Activated CD8-positive, alpha-beta memory T cell treated with anti-CD3 and anti-CD28 coated beads for 4 hours (primary cell): ENCODE results near the gene DDR2.
"Not testable (repeated sequence)": the region's sequence is repeated elsewhere in the genome, so short reads cannot be mapped to it uniquely, and the experiment has no call there.

Experiments
- DNase-seq, 2 donors: peaks; one replicate each; pipeline ENCODE4 v3.0.0-alpha.2; 2020; ENCODE audit warnings: low read depth in 2 of 2

Gene DDR2

DNA sequence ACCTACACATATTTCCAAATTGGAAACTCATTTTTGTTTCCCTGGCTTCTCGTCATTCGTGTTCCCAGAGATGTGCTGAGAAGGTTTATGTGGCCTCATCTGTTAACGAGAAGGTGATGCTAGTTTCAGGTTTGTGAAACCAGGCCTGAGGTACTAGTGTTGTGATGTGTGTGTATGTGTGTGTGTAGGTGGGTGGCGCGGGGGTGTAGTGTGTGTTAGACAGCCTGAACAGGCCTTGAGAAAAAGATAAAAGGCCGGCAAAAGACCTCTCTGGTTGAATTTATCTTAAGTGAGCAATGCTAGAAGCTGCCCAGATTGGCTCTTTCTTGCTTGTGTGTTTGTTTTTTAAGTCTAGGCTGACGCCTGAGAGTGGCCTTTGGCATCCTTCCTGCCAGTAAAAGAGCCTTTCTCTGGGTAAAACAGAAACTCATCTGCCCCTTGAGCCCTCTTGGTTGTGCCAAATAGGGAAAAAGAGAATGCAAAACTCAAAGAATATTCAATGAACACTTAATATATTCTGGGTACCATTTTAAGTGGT lies 92.4 kb downstream of the DDR2 start:
- no peak for DNase-seq

DNA sequence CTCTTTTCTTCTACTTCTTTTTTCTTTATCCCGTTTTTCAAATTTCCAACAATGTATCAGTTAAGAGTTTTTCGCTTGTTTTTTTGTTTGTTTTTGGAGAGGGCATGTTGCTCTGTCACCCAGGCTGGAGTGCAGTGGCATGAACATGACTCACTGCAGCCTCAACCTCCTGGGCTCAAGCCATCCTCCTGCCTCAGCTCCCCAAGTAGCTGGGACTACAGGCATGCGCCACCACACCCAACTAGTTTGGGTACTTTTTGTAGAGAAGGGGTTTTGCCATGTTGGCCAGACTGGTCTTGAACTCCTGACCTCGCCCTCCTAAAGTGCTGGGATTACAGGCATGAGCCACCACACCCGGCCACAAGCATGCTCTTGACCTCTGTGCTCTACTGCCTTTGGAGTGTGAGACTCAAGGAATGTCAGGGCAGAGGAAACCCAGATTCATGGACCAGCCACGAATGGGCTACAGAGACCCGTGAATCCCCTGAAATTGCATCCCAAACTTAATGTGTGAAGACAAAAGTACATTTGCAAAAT lies 93.1 kb downstream of the DDR2 start:
- DNase-seq, result no peak

DNA sequence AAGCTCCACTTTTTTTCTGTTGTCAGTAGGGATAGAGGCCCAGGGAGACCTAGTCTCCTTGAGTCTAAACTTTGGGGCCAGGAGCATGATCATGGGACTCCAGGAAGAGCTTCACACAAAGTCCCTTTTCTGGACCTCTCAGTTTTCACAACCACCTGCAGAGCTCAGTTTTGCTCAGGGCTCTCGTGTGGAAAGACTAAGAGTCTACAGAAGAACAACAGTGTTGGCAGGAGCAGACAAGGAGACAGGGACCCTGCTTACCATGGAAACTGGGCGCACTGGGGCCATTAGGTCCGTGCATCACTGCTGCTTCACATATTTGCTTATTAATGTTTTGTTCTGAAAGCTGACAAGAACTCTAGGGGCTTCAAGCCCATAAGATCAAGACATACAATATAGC lies 94.3 kb downstream of the DDR2 start:
- no peak for DNase-seq

DNA sequence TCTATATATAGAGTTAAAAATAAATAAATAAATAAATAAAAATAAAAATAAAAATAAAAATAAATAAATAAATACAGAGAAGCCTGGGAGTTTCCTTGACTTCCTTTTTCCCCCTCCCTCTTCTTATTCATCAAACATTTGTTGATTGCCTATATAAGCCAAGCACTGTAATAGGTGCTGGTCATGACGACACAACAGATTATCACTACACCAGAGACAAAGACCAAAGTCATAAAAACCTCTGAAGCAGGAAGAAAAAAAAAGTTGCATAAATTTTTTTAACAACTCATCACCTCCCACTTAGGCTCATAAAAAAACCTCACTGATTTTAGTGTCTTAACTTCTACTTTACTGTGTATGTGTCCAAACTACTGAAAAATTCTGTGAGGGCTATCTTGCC lies 95.2 kb downstream of the DDR2 start:
- not testable (repeated sequence) for DNase-seq

DNA sequence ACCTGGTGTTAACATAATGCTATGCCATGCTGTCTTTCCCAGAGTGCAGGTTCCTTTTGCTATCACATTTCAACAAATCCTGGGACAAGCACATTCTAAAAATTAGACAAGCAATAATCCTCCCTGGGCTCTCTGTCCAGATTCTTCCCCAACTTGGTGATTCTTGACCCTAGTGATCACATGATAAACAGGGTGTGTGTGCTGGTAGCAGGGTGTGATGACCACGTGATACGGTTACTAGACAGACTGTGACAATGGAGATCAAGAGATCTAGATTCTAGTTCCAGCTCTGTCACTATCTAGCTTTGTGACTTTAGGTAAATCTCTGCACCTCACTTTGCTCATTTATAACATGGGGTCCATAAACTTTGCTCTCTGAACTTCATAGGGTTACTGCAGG lies 96.3 kb downstream of the DDR2 start:
- DNase-seq, result no peak

DNA sequence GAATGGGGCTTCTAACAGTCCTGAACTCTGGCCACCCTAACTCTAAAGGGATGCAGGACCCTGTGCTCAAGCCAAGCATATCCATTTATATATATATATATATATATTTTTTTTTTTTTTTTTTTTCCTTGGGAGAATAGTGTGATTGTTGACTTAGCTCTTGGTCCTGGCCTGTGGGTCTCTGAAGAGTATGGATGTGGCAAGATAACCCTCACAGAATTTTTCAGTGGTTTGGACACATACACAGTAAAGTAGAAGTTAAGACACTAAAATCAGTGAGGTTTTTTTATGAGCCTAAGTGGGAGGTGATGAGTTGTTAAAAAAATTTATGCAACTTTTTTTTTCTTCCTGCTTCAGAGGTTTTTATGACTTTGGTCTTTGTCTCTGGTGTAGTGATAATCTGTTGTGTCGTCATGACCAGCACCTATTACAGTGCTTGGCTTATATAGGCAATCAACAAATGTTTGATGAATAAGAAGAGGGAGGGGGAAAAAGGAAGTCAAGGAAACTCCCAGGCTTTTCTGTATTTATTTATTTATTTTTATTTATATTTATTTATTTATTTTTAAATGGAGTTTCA lies 97.0 kb downstream of the DDR2 start:
- DNase-seq, result not testable (repeated sequence)

DNA sequence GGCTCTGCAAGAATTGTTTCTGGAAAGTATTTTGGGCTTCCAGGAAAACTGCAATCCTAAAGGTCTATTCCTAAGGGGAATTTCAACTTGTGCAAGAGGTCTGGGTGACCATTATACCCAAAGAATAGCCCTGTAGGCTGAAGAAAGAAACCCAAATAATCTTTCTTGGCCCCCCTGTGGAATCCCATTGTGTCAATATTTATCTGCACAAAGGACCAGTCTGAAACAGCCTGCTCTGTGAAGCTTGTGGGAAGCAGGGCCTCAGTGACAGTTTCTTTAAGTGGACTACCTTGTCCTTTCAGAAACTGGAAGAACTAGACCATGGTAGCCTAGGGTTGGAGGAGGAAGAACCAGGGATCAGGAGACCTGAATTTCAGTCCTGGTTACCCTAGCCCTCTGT lies 99.8 kb downstream of the DDR2 start:
- DNase-seq, result no peak

DNA sequence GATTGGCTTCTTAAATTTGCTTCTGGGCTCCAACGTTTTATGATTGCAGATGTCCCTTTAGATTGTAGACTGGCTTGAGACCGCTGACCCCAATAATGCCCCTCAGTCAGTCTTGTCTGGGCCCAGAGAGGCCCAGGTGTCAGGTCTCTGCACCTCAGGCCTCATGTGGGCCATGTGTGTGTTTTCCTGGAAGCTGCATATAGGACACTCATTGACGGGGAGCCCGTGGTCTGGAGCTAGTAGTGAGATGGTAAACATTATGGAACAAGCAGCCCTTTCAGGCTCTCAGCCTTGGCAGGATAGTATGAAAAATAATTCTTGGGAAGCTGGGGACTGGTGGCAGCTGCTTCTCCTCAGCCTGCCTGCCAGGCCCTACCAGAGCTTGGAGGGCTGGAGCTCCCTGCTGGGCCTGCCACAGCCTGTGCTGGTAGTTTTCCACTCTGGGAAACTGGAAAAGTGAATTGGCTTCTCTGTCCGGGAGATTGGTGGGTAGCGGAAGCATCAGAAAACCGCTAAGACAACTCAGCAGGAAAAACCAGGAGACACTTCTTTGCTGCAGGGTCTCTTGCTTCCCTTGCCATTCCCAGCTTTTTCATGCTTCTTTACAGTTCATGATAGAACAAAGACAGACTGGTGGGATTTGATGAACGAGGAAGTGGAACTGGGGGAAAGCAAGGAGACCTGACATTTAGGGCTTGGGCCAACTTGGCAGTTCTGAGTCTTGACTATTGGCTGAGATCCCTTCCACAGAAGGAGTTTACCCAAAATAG lies 100.5 kb downstream of the DDR2 start:
- no peak for DNase-seq

DNA sequence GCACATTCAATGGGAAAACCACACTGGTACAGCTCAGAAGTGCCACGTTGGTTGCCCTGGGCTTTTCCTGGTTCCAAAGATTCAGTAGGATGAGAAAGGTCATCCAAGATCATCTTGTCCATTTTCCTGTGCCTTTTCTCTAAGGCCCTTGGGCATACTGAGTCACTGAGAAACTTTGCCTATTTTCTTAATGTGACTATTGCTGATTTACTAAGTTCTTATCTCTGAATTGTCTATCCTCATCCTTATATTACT lies 101.0 kb downstream of the DDR2 start:
- no peak for DNase-seq

DNA sequence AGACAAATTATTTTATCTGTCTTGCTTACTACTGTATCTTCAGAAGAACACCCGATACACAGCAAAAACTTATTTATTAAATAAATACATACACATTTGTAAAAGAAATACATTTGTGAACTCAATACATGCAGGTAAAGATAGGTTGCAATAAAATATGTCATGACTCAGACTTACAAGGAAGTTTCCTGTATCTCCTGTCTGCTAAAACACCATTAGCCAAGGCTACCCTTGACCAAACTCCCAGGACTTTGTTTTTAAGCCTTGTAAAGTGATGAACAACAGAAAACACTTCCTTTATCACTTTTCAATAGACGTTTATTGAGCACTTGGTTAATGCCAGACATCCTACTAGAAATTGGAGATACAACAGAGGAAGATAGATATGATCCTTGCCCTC lies 101.8 kb downstream of the DDR2 start:
- DNase-seq, result no peak

DNA sequence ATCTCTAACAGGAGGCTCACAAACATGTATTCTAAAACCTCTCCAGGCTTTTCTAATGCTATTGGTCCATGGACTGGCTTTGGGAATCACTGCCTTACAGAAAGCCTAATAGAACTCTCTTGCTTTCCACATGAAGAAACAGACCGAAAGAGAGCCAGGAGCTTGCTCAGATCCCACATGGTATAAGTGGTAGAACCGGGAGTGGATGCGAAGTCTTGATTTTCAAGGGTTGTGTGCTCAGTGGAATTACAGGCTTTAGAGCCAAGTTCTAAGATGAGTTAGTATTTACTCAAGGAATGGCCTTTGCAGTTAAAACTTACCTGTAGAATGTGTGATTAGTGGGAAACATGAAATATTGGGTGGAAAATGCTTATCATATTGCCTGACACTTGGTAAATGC lies 103.9 kb downstream of the DDR2 start:
- DNase-seq, result no peak

DNA sequence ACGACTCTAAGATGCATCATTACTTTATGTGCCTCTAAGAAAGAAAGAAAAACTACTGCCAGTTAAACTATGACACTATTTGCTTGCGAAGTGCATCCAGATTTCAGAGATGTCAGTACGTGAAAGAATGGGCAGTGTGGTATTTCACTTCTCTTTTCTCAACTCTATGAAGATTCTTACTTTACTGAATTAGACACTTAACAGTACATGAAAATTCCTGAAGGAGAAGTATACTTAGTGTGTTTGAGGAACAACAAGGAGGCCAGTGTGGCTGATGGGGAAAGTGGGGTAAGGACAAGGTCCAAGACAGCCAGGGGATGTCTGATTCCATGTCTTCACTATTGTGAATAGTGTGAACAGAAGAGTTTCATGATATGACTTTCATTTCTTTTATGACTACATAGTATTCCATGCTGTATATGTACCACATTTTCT lies 104.4 kb downstream of the DDR2 start:
- DNase-seq, result no peak

DNA sequence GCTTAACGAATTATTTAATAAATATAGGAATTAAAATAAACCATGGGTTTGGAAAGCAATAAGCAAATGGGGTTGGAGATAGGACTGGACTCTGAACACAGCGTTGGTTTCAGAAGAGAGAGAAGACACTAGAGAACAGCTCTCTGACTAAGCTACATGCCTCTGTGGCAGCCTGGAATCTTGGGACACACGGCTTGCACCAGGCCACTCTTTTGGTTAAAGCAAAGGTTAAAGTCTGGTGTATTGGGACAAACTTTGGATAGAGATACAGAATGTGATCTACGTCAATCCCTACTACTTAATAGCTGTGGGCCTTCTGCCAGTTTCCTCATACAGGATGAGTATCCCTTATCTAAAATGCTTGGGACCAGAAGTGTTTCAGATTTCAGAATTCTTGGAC lies 108.5 kb downstream of the DDR2 start:
- DNase-seq, result no peak

DNA sequence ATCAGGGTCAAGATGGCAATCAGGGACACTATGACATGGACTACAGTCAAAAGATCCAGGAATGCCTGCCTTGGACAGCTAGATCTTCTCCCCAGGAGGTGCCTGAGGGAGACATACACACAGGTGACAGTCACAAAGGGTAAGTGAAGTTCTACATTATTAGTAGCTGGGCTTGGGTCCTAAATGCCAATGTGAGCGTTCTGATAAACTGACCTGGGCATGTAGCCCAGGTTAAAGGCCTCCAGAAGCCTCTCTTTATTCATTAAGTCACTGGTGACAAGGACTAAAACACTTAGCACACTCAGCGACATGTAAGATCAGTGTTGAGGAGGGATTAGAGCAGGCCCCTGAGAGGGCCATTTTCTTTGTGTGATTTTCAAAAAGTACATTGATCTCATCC lies 109.3 kb downstream of the DDR2 start:
- no peak for DNase-seq

DNA sequence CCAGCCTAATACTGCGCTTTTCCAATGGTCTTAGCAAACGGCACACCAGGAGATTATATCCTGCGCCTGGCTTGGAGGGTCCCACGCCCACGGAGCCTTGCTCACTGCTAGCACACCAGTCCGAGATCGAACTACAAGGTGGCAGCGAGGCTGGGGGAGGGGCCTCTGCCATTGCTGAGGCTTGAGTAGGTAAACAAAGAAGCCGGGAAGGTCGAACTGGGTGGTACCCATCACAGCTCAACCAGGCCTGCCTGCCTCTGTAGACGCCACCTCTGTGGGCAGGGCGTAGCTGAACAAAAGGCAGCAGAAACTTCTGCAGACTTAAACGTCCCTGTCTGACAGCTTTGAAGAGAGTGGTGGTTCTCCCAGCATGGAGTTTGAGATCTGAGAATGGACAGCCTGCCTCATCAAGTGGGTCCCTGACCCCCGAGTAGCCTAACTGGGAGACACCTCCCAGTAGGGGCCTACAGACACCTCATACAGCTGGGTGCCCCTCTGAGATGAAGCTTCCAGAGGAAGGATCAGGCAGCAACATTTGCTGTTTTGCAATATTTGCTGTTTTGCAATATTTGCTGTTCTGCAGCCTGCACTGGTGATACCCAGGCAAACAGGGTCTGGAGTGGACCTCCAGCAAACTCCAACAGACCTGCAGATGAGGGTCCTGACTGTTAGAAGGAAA lies 114.1 kb downstream of the DDR2 start:
- not testable (repeated sequence) for DNase-seq

DNA sequence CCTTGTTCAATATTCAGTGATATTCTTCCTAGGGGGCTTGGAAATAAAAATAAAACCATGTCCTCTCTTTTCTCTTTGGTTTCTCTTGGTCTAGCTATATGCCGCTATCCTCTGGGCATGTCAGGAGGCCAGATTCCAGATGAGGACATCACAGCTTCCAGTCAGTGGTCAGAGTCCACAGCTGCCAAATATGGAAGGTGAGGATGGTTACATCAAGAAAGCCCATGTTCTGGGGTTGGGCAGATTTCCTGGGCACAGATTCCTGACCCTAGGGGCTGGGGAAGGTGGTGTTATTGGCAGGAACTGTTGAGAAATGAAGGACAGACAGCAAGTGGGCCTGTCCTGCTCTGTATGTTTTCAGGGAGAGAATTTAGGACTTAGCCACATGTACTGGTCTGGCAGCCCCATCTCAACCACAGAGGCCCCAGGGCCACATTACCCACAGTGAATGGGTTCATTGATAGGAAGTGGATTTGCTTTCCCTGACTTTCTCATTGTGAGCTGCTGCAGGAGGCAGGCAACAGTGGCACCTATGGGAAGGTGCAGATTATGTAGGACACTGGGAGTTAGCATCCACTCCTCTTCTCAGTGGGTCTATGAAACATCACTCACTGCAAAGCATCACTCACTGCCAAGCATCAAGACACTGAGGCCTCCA lies 120.9 kb downstream of the DDR2 start:
- no peak for DNase-seq

DNA sequence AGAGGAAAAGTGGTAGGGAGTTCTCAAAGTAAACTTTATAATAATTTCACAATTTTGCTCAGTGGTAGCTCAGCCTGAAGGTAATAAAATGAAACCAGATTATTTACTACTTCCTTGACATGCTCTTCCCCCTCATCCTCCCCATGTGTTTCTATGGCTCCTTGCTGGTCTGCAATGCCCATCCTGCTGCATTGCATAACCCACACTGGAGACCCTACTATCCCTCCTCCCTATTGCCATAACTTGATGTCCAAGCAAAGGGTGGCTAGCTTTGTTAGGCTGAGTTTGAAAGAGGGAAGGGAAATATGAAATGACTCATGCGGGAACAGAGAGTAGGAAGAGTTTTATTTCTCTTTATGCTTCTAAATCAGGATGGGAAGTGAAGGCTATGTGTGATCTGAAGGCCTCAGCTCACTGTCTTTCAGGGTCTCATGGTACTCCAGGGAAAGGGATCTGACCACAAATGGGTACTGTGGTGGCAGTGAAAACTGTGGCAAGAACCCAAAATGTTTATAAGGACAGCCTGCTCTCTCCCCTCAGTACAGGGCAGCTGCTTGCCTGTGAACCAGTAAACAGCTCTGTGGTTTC lies 121.8 kb downstream of the DDR2 start:
- DNase-seq, result no peak

DNA sequence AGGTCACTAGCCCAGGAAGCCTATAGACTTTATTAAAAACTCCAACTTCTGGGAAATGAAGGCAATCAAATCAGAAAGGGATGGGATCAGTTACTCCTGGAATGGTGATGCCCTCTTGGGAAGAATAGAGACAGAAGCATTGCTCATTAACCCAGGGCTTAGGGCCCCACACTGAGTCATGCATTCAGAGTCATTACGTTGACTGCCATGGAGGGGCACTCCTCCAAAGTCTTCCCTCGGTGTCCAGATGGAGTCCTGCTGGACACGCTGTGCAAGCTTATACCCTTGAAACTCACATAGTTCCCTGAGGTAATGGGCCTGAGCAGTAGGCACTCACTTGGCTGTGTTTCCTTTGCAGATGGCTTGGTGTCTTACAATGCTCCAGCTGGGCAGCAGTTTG lies 123.0 kb downstream of the DDR2 start:
- DNase-seq, result no peak

DNA sequence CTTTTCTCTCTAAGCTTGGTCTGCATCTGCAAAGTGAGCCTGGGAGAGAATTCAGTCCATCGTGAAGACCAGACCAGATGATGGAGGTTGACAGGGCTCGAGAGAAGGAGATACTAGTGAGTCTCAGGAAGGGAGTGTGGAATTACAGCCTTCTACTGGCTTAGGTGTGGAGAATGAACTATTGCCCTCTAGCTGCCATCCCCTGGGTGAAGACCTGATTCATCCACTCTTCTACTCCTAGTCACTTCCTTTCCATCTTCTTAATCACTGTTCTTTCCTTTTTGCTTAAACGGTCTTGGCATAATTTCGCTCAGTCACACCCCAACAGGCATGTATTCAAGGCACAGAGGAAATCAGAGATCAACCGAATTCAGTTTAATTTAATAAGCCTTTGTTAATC lies 124.3 kb downstream of the DDR2 start:
- DNase-seq, result no peak

DNA sequence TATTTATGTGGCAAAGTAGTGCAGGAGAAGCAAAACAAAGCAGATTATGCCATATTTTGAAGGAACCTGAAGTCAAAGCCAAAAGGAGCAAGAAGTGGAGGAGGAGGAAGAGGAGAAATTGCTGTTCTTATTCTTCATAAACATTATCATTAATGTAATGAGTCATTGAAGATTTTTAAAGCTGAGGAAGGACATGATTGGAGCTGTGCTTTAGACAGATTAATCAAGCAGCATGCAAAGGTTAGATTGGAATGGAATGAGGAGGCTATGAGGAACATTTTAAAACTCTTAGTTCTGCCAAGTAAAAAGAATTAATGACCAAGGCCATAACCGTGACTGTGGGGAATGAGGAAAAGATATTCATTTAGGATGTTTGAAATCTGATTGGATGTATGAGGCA lies 125.2 kb downstream of the DDR2 start:
- no peak for DNase-seq

DNA sequence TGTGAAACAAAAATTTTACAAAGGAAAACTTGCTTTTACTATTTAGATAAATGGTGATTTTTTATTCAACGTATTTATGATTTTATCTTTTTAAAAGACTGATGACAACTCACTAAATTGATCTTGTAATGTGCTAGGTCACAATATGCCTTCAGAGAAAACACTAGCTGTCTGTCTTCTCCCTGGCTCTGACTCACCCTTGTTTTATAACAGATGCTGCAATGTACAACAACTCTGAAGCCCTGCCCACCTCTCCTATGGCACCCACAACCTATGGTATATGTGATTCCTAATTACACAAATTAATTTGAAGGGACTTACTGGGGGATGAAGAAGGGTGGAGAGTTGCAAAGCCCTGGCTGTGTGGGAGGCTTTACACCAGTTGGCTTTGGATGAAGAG lies 133.5 kb downstream of the DDR2 start:
- no peak for DNase-seq

DNA sequence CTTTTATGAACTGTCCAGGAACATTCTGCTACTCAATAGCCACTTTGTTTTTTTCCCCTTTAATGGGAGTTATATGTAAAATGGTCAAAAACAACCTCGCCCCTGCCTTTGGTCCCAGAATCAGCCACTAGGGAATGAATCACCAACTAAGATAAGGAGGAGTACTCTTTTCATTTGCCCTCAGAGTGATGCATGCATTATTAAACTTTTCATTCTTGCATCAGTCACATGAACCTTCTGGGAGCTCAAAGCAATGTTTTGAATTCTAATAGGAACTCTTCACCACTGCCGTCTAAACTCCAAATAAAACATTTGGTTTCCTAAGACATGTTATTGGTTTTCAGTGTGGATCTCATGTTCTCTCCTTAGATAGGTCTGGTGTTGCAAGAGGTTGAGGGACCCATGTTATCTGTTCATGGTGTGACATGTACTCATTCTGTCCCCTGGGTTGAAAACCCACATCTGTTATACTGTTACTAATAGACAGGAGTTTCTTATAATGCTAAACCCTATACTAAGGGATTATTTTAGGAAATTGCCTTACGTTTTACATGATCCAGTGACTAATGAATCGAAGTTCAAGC lies 140.4 kb downstream of the DDR2 start:
- no peak for DNase-seq
